ENCODE data around the gene AP4M1. TPM values are rescaled to one million over a fixed set of nuclear protein-coding genes. Genes with fewer than 3 reads are reported as not detected.

AP4M1 gene
- total and polyA plus RNA-seq, 9 of the 15 experiments (the other 6 are each of a cell fraction or from before 2014, with no cell fraction given) = 1.3 to 30.9 (median 14.1) TPM

GRCh38 chr7:100081535-100082102, 19.8 kb upstream of the AP4M1 start, which contains the start of gene ZNF3 (continued):
- TF ChIP-seq MAZ (CRISPR knock-in tag; conservative IDR thresholded peaks at IDR 0.05 in 1 of 2, IDR thresholded peaks at IDR 0.05 in 1 of 2) (peak; percentile 96 to 99), RCOR1 (IDR thresholded peaks at IDR 0.05; ENCODE audit: borderline replicate concordance in 1 of 2, low read depth in 2 of 2, low read length in 2 of 2) (peak; percentile 76 to 92; a peak in 3 of 4 replicates), ARID3B (CRISPR knock-in tag; IDR thresholded peaks at IDR 0.05; ENCODE audit: borderline replicate concordance) (no peak), CHCHD3 (CRISPR knock-in tag; IDR thresholded peaks at IDR 0.05) (no peak), U2AF1 (optimal IDR thresholded peaks at IDR 0.05; ENCODE audit: low read depth, low read length) (peak; percentile 80), FOS (IDR thresholded peaks at IDR 0.05; ENCODE audit: extremely low read depth, insufficient read length) (no peak), EWSR1 (IDR thresholded peaks at IDR 0.05; ENCODE audit: borderline replicate concordance, low read depth, partially characterized antibody) (no peak), ELF4 (CRISPR knock-in tag; IDR thresholded peaks at IDR 0.05) (0 out of 2 replicates have a peak, but pooled peaks have one; percentile 35), BCLAF1 (IDR thresholded peaks at IDR 0.05; ENCODE audit: borderline replicate concordance in 1 of 2, control insufficient read depth in 1 of 2, low read depth in 2 of 2, low read length in 1 of 2) (peak in 1 of 2 experiments; percentile 97; a peak in 2 of 4 replicates), MIER1 (IDR thresholded peaks at IDR 0.05; ENCODE audit: low read depth) (no peak), MED1 (CRISPR knock-in tag; IDR thresholded peaks at IDR 0.05; ENCODE audit: borderline replicate concordance) (no peak), BRF1 (IDR thresholded peaks at IDR 0.05; ENCODE audit: borderline replicate concordance, extremely low read depth, insufficient read length) (no peak), ZNF408 (CRISPR knock-in tag; IDR thresholded peaks at IDR 0.05; ENCODE audit: low read depth) (no peak), NR2F6 (CRISPR knock-in tag; IDR thresholded peaks at IDR 0.05) (no peak), SAP30 (IDR thresholded peaks at IDR 0.05; ENCODE audit: borderline replicate concordance, insufficient read depth, low read depth, low read length, poor library complexity, severe bottlenecking) (peak; percentile 34), NR2C1 (IDR thresholded peaks at IDR 0.05) (peak; percentile 100), NR2C1 (tag; IDR thresholded peaks at IDR 0.05) (peak; percentile 100), SMAD3 (CRISPR knock-in tag; conservative IDR thresholded peaks at IDR 0.05) (no peak), TOE1 (IDR thresholded peaks at IDR 0.05; ENCODE audit: borderline replicate concordance) (peak; percentile 28), TOE1 (CRISPR knock-in tag; IDR thresholded peaks at IDR 0.05; ENCODE audit: borderline replicate concordance, low read depth) (no peak; the same call in 1 of the 2 replicates), SFPQ (IDR thresholded peaks at IDR 0.05; ENCODE audit: low read depth, low read length) (no peak)

All from K562 (cell line).